HFFc6 (cell line): ENCODE measurements around the gene PCDHB14. TPM values are rescaled to one million over a fixed set of nuclear protein-coding genes. Genes with fewer than 3 reads are reported as not detected.
"Not testable (repeated sequence)": the region's sequence is repeated elsewhere in the genome, so short reads cannot be mapped to it uniquely, and the experiment has no call there.

Source experiments
- DNase-seq: peaks from one replicate; pipeline ENCODE4 v3.0.0-alpha.2; 2018
- H3K27ac Mint-ChIP-seq: 2 replicates; pipeline ENCODE4 v1.8.0; 2020; ENCODE audit warnings: mild to moderate bottlenecking, mixed read lengths
- H3K27me3 Mint-ChIP-seq: 2 replicates; pipeline ENCODE4 v1.8.0; 2021; ENCODE audit warnings: mild to moderate bottlenecking, moderate library complexity, mixed read lengths; ENCODE audit not compliant: insufficient read depth
- H3K36me3 Mint-ChIP-seq: 2 replicates; pipeline ENCODE4 v1.8.0; 2021; ENCODE audit warnings: low read depth, mixed read lengths
- H3K4me1 Mint-ChIP-seq: 2 replicates; pipeline ENCODE4 v1.8.0; 2020; ENCODE audit warnings: low read depth, mixed read lengths
- H3K4me3 Mint-ChIP-seq: 2 replicates; pipeline ENCODE4 v1.8.0; 2020; ENCODE audit warnings: mild to moderate bottlenecking, moderate library complexity, mixed read lengths
- H3K9me3 Mint-ChIP-seq: 2 replicates; pipeline ENCODE4 v1.8.0; 2020; ENCODE audit warnings: mild to moderate bottlenecking, mixed read lengths
- CTCF ChIP-seq: fragments of 200-600 bp; sonication (generic); IDR thresholded peaks from 2 replicates; pipeline ENCODE4 v1.5.0; 2021; ENCODE audit warnings: antibody characterized with exemption, mild to moderate bottlenecking
- long read RNA-seq: library from polyadenylated mRNA; unstranded; transcript quantifications from one replicate; pipeline ENCODE4 v2.0.0, GENCODE V29; 2019
- total RNA-seq, 6 experiments: library from RNA; stranded (reverse); fragmentation: NEBNext Ultra II Directional; extraction: Animal tissue kit (Norgen Biotek cat#: 25700); gene quantifications; 2 replicates in 1 of 6; 3 replicates in 5 of 6; pipeline ENCODE4 v1.2.3, GENCODE V29; 2021

Gene PCDHB14
- total RNA-seq = 1 to 10 TPM; 1.8 to 3.5 (median 2.7) TPM
- long read RNA-seq, full-length matches to known transcripts = 2 of 2 reads
- long read RNA-seq, partial matches to known transcripts = 0 of 2 reads
- long read RNA-seq, other reads (novel, unspliced or antisense) = 0 of 2 reads

GRCh38 chr5:141223112-141223783 lies at the start of gene PCDHB14:
Gene PCDHB14, plus strand, starts transcription at chr5:141223343. Its CDS starts 163 bp downstream, at chr5:141223506.
- H3K27ac Mint-ChIP-seq = no peak within 1 kb of the TSS; the same call in 1 of the 2 replicates
- H3K4me3 Mint-ChIP-seq = peak within 1 kb of the TSS; percentile 90
- TF ChIP-seq CTCF = peak; percentile 77
- H3K27me3 Mint-ChIP-seq = peaks cover 6% of the 10 kb centered on the region
- H3K4me1 Mint-ChIP-seq = peaks cover 12% of the 10 kb centered on the region
- DNase-seq = peak; percentile 62
- peaks cover 31% of the 10 kb centered on the region for H3K9me3 Mint-ChIP-seq
- peaks cover 9% of the 10 kb centered on the region; the same call in 1 of the 2 replicates for H3K36me3 Mint-ChIP-seq

DNA sequence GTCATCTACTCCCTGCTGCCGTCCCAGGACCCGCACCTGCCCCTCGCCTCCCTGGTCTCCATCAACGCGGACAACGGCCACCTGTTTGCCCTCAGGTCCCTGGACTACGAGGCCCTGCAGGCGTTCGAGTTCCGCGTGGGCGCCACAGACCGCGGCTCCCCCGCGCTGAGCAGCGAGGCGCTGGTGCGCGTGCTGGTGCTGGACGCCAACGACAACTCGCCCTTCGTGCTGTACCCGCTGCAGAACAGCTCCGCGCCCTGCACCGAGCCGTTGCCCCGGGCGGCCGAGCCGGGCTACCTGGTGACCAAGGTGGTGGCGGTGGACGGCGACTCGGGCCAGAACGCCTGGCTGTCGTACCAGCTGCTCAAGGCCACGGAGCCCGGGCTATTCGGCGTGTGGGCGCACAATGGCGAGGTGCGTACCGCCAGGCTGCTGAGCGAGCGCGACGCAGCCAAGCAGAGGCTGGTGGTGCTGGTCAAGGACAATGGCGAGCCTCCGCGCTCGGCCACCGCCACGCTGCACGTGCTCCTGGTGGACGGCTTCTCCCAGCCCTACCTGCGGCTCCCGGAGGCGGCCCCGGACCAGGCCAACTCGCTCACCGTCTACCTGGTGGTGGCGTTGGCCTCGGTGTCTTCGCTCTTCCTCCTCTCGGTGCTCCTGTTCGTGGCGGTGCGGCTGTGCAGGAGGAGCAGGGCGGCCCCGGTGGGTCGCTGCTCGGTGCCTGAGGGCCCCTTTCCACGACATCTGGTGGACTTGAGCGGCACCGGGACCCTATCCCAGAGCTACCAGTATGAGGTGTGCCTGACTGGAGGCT lies 48.6 kb upstream of the PCDHB14 start:
- DNase-seq, H3K9me3 Mint-ChIP-seq, H3K27ac Mint-ChIP-seq, H3K27me3 Mint-ChIP-seq, H3K36me3 Mint-ChIP-seq, H3K4me3 Mint-ChIP-seq: not testable (repeated sequence)
- H3K4me1 Mint-ChIP-seq = peaks cover 12% of the 10 kb centered on the region

DNA sequence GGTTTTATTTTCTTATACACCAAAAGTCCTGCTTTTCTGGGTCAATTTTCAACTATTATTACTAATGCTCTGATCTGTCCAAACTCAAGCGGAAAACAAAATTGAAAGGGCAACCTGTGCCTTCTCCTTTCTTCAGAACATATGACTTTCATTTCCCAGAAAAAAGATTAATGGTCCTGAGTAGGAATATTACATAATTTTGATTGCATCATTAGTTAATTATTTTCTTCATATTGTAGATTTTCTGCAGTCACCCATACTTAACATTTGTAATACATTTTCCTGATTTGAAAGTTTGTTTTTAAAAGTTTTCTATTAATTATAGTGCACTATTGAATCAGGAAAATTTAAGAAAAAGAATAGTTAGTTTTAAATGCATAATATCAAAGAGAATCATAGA lies 47.2 kb upstream of the PCDHB14 start:
- peaks cover 4% of the 10 kb centered on the region; the same call in 1 of the 2 replicates for H3K36me3 Mint-ChIP-seq

DNA sequence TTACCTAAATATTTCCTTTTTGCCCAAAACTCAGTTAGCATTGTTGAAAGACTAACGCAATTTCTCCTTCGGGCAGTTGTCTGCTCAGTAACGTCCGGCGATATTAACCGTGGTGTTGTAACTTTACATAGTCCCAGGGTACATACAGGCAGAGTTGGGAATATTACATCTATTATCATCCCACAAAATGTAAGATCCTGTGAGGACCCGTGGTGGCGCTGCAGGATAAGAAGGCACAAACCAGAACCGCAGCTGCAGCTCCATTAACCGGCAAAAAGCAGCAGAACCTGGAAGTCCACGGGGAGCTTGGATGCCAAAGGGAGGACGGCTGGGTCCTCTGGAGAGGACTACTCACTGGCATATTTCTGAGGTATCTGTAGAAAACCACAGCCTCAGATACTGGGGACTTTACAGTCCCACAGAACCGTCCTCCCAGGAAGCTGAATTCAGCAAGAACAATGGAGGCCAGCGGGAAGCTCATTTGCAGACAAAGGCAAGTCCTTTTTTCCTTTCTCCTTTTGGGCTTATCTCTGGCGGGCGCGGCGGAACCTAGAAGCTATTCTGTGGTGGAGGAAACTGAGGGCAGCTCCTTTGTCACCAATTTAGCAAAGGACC lies 45.5 kb upstream of the PCDHB14 start, which contains the start of gene PCDHB8:
Gene PCDHB8 (plus strand): TSS at position 214 of the 615 bp plus-strand sequence. CDS start 245 bp downstream, at position 459.
- not testable (repeated sequence) for H3K4me3 Mint-ChIP-seq, H3K27me3 Mint-ChIP-seq, H3K36me3 Mint-ChIP-seq, H3K9me3 Mint-ChIP-seq, H3K27ac Mint-ChIP-seq
- peak; percentile 46 for TF ChIP-seq CTCF
- peak; percentile 8 for DNase-seq
- H3K4me1 Mint-ChIP-seq = peaks cover 11% of the 10 kb centered on the region

More for the DNA sequence above, 47.2 kb upstream of the PCDHB14 start:
- Mint-ChIP-seq H3K27ac (no peak overlapping the region), H3K9me3 (peaks cover 7% of the 10 kb centered on the region), H3K4me1 (peaks cover 12% of the 10 kb centered on the region), H3K4me3 (no peak overlapping the region), H3K27me3 (peaks cover 8% of the 10 kb centered on the region; the same call in 1 of the 2 replicates)
- no peak for TF ChIP-seq CTCF
- DNase-seq = no peak

DNA sequence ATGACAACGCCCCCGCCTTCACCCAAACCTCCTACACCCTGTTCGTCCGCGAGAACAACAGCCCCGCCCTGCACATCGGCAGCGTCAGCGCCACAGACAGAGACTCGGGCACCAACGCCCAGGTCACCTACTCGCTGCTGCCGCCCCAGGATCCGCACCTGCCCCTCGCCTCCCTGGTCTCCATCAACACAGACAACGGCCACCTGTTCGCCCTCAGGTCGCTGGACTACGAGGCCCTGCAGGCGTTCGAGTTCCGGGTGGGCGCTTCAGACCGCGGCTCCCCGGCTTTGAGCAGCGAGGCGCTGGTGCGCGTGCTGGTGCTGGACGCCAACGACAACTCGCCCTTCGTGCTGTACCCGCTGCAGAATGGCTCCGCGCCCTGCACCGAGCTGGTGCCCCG lies 43.8 kb upstream of the PCDHB14 start:
- H3K4me3 Mint-ChIP-seq, H3K27ac Mint-ChIP-seq, H3K27me3 Mint-ChIP-seq, H3K36me3 Mint-ChIP-seq, H3K9me3 Mint-ChIP-seq, DNase-seq: not testable (repeated sequence)
- H3K4me1 Mint-ChIP-seq = peaks cover 15% of the 10 kb centered on the region

DNA sequence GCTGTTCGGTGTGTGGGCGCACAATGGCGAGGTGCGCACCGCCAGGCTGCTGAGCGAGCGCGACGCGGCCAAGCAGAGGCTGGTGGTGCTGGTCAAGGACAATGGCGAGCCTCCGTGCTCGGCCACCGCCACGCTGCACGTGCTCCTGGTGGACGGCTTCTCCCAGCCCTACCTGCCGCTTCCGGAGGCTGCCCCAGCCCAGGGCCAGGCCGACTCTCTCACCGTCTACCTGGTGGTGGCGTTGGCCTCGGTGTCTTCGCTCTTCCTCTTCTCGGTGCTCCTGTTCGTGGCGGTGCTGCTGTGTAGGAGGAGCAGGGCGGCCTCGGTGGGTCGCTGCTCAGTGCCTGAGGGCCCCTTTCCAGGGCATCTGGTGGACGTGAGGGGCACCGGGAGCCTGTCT lies 43.3 kb upstream of the PCDHB14 start:
- H3K27me3 Mint-ChIP-seq, H3K4me3 Mint-ChIP-seq, DNase-seq, H3K27ac Mint-ChIP-seq: not testable (repeated sequence)
- Mint-ChIP-seq H3K9me3 (peaks cover 12% of the 10 kb centered on the region), H3K4me1 (peaks cover 15% of the 10 kb centered on the region), H3K36me3 (peaks cover 10% of the 10 kb centered on the region)
